ENCODE measurements around the gene CNOT2. TPM values are rescaled to one million over a fixed set of nuclear protein-coding genes. Genes with fewer than 3 reads are reported as not detected.

Gene CNOT2
- total RNA-seq, 2 donors from 2014 or later: 67.2 to 81.6 TPM

DNA sequence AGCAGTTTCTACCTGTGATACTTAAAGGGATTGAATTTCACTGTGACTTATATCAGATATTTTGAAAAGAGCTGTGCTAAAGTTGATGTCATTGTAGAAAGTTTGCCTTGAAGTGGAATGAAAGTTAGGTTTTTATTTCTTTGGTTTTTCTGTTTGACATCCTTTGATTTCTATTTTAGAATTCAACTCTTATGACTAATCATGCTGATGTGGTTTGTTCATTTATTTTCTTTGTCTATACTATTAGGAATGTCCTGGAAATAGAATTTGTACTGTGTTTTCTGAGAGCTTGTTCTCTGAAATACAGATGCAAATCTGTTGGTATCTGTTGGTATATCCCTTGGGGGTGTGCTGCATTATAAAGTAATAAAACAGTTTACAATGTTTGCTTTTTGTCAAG lies 3.3 kb downstream of the CNOT2 start:
- ATAC-seq (peak in 1 of 2 donors; percentile 9), DNase-seq (ENCODE audit: low spot score in 2 of 2) (no peak)
- Mint-ChIP-seq H3K27ac (no peak overlapping the region), H3K36me3 (peaks cover 22 to 24% of the 10 kb centered on the region in 2 donors), H3K9me3 (no peaks in the 10 kb centered on the region)

DNA sequence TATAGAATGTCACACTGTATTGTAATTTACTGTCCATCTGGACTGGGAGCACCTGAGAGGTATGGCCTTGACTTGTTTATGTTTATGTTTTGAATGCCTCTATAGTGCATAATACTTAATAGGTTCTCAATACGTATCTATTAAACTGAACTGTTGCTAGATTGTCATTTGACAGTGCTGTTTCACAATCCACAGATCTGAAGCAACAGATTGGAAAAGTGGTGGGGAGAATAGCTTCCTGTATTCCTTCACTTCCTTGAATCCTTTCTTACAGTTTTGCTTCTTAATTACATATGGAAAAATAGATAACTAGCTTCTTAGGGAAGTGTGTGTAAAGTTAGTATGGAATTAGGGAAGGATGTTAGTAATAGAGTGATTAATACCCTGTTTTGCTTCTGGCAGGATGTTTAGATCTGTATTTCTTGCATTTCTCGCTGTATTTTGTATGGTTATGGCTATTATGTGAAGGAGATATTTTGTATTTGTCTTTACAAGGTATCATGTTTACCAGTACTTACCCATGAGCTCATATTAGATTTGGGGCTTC lies 4.5 kb downstream of the CNOT2 start:
- peak overlapping the region in 1 of 2 donors; percentile 9 for H3K27ac Mint-ChIP-seq
- DNase-seq (ENCODE audit: low spot score in 2 of 2) (no peak), ATAC-seq (no peak)
- H3K9me3 Mint-ChIP-seq: no peaks in the 10 kb centered on the region
- peaks cover 17 to 19% of the 10 kb centered on the region in 2 donors for H3K36me3 Mint-ChIP-seq

GRCh38 chr12:70248876-70249275 lies 5.6 kb downstream of the CNOT2 start:
- H3K36me3 Mint-ChIP-seq: peaks cover 10 to 15% of the 10 kb centered on the region in 2 donors
- no peak overlapping the region for H3K27ac Mint-ChIP-seq
- DNase-seq (ENCODE audit: low spot score in 2 of 2) (no peak), ATAC-seq (no peak)
- no peaks in the 10 kb centered on the region for H3K9me3 Mint-ChIP-seq

DNA sequence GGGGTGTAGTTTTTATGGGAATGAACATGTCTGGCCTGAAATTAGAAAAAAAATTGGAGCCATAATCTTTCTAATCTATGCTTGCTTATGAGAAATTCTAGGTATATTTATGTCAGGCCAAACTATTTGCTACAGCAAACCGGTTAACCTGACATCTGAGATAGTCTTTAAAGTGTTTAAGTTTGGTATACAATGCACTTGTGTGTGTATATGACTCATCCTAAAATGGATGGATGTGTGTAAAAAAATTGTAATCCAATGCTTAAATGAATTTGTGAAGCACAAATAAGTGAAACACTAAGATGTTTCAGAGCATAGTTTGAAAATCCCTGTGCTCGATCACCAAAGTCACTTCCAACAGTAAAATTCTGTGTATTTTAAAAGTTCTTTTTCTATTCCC lies 6.7 kb downstream of the CNOT2 start:
- Mint-ChIP-seq H3K9me3 (no peaks in the 10 kb centered on the region), H3K27ac (no peak overlapping the region), H3K36me3 (peaks cover 0 to 10% of the 10 kb centered on the region in 2 donors)
- DNase-seq (ENCODE audit: low spot score in 2 of 2) (no peak), ATAC-seq (no peak)

- Mint-ChIP-seq H3K36me3 (peaks cover 0 to 10% of the 10 kb centered on the region in 2 donors), H3K27ac (no peak overlapping the region), H3K9me3 (no peaks in the 10 kb centered on the region)
- ATAC-seq (no peak), DNase-seq (ENCODE audit: low spot score in 2 of 2) (no peak)
Measured at GRCh38 chr12:70251226-70251625, 8.0 kb downstream of the CNOT2 start.

DNA sequence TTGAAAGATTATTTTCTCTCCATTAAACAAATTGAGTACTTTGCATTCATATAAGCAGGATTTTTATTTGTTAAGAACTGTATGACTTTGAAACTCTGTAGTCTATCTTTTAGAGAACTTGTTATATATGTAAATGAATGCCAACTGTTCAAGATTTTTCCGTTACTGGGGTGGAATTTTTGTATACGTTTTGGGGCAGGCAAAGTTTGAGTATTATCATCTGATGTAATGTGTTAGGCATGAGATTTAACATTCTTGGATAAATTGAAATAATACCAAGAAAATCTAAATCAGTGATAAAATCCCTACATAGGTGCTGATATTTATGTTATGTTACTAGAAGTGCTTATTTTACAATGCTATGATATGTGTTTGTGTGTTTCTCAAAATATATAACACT lies 8.4 kb downstream of the CNOT2 start:
- Mint-ChIP-seq H3K27ac (no peak overlapping the region), H3K36me3 (peaks cover 0 to 14% of the 10 kb centered on the region in 2 donors), H3K9me3 (no peaks in the 10 kb centered on the region)
- no peak for DNase-seq (ENCODE audit: low spot score in 2 of 2)
- ATAC-seq: no peak

DNA sequence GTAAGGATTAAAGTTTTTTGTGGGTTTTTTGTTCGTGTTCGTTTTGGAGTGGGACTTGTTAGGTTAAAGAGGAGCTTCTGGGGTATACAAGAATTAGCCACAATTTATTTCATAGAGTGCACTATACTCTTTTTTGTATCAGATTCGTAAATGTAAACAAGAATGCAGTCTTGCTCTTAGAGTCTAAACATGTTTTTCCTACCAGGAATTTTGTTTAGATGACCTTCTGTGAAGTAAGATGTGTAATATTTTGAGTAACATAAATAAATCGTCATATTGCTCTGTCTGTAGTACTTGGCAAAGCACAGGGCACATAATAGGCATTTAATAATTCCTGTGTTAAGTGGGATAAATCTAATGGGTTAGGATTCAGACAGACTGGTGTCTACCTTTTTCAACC lies 9.6 kb downstream of the CNOT2 start:
- Mint-ChIP-seq H3K27ac (no peak overlapping the region), H3K36me3 (peaks cover 0 to 10% of the 10 kb centered on the region in 2 donors), H3K9me3 (no peaks in the 10 kb centered on the region)
- ATAC-seq (no peak), DNase-seq (ENCODE audit: low spot score in 2 of 2) (no peak)

DNA sequence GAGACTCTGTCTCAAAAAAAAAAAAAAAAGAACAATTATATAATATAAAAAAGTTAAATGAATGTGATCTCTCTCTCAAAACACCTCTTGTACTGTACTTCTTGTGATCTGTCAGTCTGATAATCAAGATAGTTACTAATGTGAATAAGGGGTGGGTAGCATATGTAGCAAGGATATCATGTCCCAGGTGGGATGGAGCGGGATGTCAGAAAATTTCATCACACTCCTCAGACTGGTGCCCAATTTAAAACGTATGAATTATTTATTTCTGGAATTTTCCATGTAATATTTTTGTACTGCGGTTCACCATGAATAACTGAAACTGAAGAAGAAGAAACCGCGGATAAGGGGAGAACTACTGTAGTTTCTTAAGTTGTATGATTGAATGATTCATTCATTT lies 11.0 kb downstream of the CNOT2 start:
- Mint-ChIP-seq H3K36me3 (peaks cover 0 to 10% of the 10 kb centered on the region in 2 donors), H3K27ac (peak overlapping the region; percentile 2 to 54), H3K9me3 (no peaks in the 10 kb centered on the region)
- no peak for DNase-seq (ENCODE audit: low spot score in 2 of 2)
- no peak for ATAC-seq

GRCh38 chr12:70254846-70255245 lies 11.6 kb downstream of the CNOT2 start:
- Mint-ChIP-seq H3K36me3 (peaks cover 0 to 10% of the 10 kb centered on the region in 2 donors), H3K9me3 (no peaks in the 10 kb centered on the region), H3K27ac (peak overlapping the region; percentile 54 to 61)
- DNase-seq (ENCODE audit: low spot score in 2 of 2) (no peak), ATAC-seq (no peak)

DNA sequence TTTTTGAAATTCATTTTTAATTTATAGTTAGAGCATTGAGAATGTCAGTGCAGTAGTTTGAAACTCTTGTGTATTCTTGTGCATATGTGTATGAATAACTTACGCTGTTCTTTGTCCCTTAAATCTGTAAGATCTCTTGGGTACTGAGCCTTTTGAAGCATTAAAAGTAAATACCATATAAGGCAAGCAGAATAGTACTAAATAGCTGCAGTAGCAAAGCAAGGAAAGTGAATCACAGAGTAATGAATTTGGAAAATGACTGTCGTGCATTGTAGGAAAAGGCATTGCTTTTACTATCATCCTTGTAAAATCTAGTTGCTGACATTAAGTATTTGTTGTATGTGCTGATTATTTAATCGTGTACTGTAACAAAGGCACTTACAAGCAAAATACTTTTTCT lies 12.1 kb downstream of the CNOT2 start:
- Mint-ChIP-seq H3K9me3 (no peaks in the 10 kb centered on the region), H3K27ac (peak overlapping the region in 1 of 2 donors; percentile 54), H3K36me3 (peaks cover 0 to 10% of the 10 kb centered on the region in 2 donors)
- no peak for DNase-seq (ENCODE audit: low spot score in 2 of 2)
- no peak for ATAC-seq

GRCh38 chr12:70258605-70259403 lies 15.6 kb downstream of the CNOT2 start:
- H3K27ac Mint-ChIP-seq: no peak overlapping the region
- ATAC-seq: no peak
- peaks cover 0 to 8% of the 10 kb centered on the region in 2 donors for H3K9me3 Mint-ChIP-seq

GRCh38 chr12:70260646-70261045 lies 17.4 kb downstream of the CNOT2 start:
- DNase-seq (ENCODE audit: low spot score in 2 of 2) (no peak), ATAC-seq (no peak)
- Mint-ChIP-seq H3K27ac (no peak overlapping the region), H3K9me3 (peaks cover 0 to 9% of the 10 kb centered on the region in 2 donors), H3K36me3 (peaks cover 7 to 40% of the 10 kb centered on the region in 2 donors)

More at GRCh38 chr12:70258605-70259403, 15.6 kb downstream of the CNOT2 start:
- H3K36me3 Mint-ChIP-seq: peaks cover 7 to 41% of the 10 kb centered on the region in 2 donors
- no peak for DNase-seq (ENCODE audit: low spot score in 2 of 2)

DNA sequence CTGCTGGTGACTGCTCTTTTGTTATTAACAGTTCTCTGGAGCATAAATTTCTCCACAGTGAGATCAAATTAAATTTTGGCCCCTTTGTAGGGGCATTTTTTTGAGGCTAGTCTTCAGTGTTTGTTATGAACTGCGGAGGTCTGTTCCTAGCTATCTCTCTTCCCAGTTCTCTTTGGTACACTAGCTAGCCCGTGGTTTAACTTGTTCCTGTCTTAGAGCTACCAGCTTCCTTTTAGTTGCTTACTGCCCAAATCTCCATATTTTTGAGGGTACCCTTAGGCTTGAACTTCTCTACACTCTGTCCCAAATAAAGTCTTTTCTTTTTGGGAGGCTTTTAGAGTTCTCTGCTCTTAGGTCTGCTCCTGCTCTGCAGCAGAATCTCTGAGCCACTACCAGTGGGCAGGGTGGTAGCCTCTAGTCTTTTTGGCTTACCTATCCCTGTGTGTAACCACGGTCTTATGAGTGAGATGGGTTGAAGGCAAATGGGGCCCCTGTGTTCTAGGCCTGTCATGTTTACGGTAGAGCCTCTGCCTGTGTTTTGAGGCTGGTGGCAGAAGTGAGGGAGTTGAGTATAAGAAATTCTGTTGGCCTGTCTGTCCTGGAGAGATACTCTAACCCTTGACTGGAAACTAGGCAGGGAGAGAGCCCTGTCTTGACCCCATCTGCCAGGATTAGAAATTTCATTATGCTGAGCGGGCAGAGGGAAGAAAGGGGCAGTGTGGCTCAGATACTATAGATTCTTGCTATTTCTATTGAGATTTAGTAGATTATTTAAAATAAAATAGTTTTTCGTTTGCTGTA lies 21.0 kb downstream of the CNOT2 start:
- peak in 1 of 2 donors; percentile 35 for ATAC-seq
- peak overlapping the region in 1 of 2 donors; percentile 32 for H3K27ac Mint-ChIP-seq
- no peak for DNase-seq (ENCODE audit: low spot score in 2 of 2)
- H3K36me3 Mint-ChIP-seq: peaks cover 11 to 39% of the 10 kb centered on the region in 2 donors
- H3K9me3 Mint-ChIP-seq: peaks cover 0 to 13% of the 10 kb centered on the region in 2 donors

DNA sequence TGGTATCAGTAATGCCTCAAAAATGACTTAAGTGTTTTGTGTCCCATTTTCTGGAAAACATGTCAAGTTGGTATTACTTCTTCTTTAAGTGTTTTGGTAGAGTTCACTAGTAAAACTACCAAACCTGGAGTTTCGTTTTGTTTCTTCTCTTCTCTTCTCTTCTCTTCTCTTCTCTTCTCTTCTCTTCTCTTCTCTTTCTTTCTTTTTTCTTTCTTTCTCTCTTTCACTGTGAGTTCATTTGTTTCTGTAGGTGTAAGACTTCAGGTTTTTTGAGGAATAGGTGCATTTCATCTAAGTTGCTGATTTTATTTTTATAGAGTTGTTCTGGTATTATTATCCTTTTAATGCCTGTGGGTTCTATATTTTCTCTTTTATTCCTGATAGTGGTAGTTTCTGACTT lies 21.9 kb downstream of the CNOT2 start:
- peak overlapping the region in 1 of 2 donors; percentile 39 for H3K27ac Mint-ChIP-seq
- DNase-seq (ENCODE audit: low spot score in 2 of 2): no peak
- no peak for ATAC-seq
- H3K36me3 Mint-ChIP-seq: peaks cover 11 to 39% of the 10 kb centered on the region in 2 donors
- peaks cover 0 to 13% of the 10 kb centered on the region in 2 donors for H3K9me3 Mint-ChIP-seq

DNA sequence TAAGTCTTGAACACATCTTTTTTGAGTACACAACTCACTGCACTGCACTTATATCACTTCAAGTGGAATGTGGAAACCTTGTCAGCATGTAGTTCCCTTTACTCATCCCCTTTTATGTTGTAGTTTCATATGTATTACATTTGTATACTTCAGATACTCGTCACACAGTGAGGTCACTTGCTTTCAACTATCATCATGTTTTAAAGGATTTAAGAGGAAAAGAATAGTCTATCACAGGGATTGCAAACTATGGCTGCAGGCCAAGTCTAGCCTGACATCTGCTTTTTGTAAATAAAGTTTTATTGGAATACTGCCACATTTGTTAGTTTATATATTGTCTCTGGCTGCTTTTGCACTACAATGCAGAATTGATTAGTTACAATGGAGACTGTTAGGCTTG lies 24.3 kb downstream of the CNOT2 start:
- DNase-seq (ENCODE audit: low spot score in 2 of 2) (no peak), ATAC-seq (peak; percentile 72 to 91)
- peaks cover 0 to 13% of the 10 kb centered on the region in 2 donors for H3K9me3 Mint-ChIP-seq
- peaks cover 4 to 29% of the 10 kb centered on the region in 2 donors for H3K36me3 Mint-ChIP-seq
- peak overlapping the region; percentile 34 to 83 for H3K27ac Mint-ChIP-seq

GRCh38 chr12:70268972-70269371 lies 25.7 kb downstream of the CNOT2 start:
- no peak for DNase-seq (ENCODE audit: low spot score in 2 of 2)
- Mint-ChIP-seq H3K27ac (no peak overlapping the region), H3K36me3 (peaks cover 4 to 26% of the 10 kb centered on the region in 2 donors), H3K9me3 (peaks cover 0 to 11% of the 10 kb centered on the region in 2 donors)
- ATAC-seq: no peak

DNA sequence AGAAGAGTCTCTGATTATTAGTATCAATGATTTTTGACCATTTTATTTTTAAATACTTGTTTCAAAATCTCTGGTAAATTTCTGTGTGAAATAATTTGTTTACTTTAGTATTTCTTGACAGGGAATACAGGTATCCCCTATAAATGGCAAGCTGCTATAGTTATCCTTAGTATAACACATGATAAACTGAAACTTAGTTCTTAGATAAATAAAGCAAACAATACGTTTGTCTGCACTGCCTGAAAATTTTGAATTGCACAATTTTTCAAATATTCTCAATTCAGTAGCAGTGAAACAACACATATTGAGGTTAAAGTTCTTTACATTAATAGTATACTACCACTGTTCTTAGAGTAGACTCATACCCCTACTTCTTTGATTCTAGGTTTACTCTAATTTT lies 26.9 kb downstream of the CNOT2 start:
- Mint-ChIP-seq H3K36me3 (peaks cover 4 to 35% of the 10 kb centered on the region in 2 donors), H3K9me3 (peaks cover 0 to 11% of the 10 kb centered on the region in 2 donors), H3K27ac (no peak overlapping the region)
- DNase-seq (ENCODE audit: low spot score in 2 of 2) (no peak), ATAC-seq (no peak)
